Spinal cord (tissue), 10 donors: ENCODE data around the gene BNC1. TPM values are rescaled to one million over a fixed set of nuclear protein-coding genes. Genes with fewer than 3 reads are reported as not detected.

Experiments used
- DNase-seq, 6 donors: peaks; one replicate each; pipeline versions ENCODE4 v3.0.0 to v3.0.0-alpha.2; 2013 to 2015; ENCODE audit warnings: low spot score in 6 of 6, low read depth in 4 of 6
- H3K27ac ChIP-seq: one replicate; pipeline ENCODE4 v1.5.1; 2013; ENCODE audit warnings: low read depth, low read length, control low read depth
- H3K27me3 ChIP-seq: one replicate; pipeline ENCODE4 v1.6.1; 2013; ENCODE audit warnings: low read length; ENCODE audit not compliant: control insufficient read depth, insufficient read depth
- H3K36me3 ChIP-seq: one replicate; pipeline ENCODE4 v1.6.1; 2013; ENCODE audit warnings: low read length; ENCODE audit not compliant: control insufficient read depth, insufficient read depth
- H3K4me1 ChIP-seq: one replicate; pipeline ENCODE4 v1.6.1; 2013; ENCODE audit warnings: low read length; ENCODE audit not compliant: control insufficient read depth, insufficient read depth
- H3K4me3 ChIP-seq: one replicate; pipeline ENCODE4 v1.5.1; 2013; ENCODE audit warnings: low read depth, low read length, control low read depth
- H3K9me3 ChIP-seq: one replicate; pipeline ENCODE4 v1.6.1; 2013; ENCODE audit warnings: low read length; ENCODE audit not compliant: control insufficient read depth, insufficient read depth
- WGBS: methylation state at CpG from one replicate; pipeline ENCODE4 v1.1.5; 2013; ENCODE audit warnings: missing lambda C conversion rate; ENCODE audit not compliant: insufficient coverage; 5-methylcytosine and 5-hydroxymethylcytosine counted together
- polyA plus RNA-seq, 2 donors: library from polyadenylated mRNA; unstranded; fragments of 120-200 nt; gene quantifications; one replicate each; pipeline ENCODE4 v1.2.1, GENCODE V29; 2013; ENCODE audit not compliant: insufficient read length in 2 of 2
- total RNA-seq, 2 donors: library from RNA; depleted of rRNA in 1 of 2; stranded (reverse); fragments of 120-200 nt in 1 of 2; fragments of >200 nt in 1 of 2; gene quantifications; one replicate each; pipeline versions ENCODE4 v1.2.3 to v1.2.4, GENCODE V29; 2013 to 2014
- donor health status: healthy.

Gene BNC1
- total and polyA plus RNA-seq, 4 donors = 0.15 to 0.69 (median 0.20) TPM

GRCh38 chr15:83219026-83219425 is 65.4 kb downstream of the BNC1 start:
- Histone ChIP-seq H3K27me3 (no peaks in the 10 kb centered on the region), H3K4me3 (no peak overlapping the region), H3K9me3 (peaks cover 4% of the 10 kb centered on the region), H3K36me3 (no peaks in the 10 kb centered on the region), H3K4me1 (no peaks in the 10 kb centered on the region), H3K27ac (no peak overlapping the region)
- DNase-seq = no peak
- no CpG with 5 or more reads among the region's 1 CpG for WGBS

DNA sequence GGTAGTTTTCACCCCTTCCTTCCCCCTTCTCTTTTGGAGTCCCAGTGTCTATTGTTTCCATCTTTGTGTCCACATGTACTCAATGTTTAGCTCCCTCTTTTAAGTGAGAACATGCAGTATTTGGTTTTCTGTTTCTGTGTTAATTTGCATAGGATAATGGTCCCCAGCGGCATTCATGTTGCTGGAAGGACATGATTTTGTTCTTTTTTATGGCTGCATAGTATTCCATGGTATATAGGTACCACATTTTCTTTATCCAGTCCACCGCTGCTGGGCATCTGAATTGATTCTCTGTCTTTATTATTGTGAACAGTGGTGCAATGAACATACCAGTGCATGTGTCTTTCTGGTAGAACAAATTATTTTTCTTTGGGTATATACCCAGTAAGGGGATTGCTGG is 69.2 kb downstream of the BNC1 start:
- no peaks in the 10 kb centered on the region for H3K36me3 ChIP-seq
- DNase-seq = no peak
- H3K9me3 ChIP-seq = peaks cover 3% of the 10 kb centered on the region
- WGBS = no CpG with 5 or more reads among the region's 2 CpGs
- no peak overlapping the region for H3K27ac ChIP-seq
- H3K27me3 ChIP-seq = no peaks in the 10 kb centered on the region
- H3K4me3 ChIP-seq = no peak overlapping the region
- no peaks in the 10 kb centered on the region for H3K4me1 ChIP-seq

- peak in 1 of 6 donors; percentile 49 for DNase-seq
- Histone ChIP-seq H3K4me3 (no peak overlapping the region), H3K36me3 (no peaks in the 10 kb centered on the region), H3K9me3 (peaks cover 3% of the 10 kb centered on the region), H3K27me3 (no peaks in the 10 kb centered on the region), H3K27ac (no peak overlapping the region), H3K4me1 (peaks cover 4% of the 10 kb centered on the region)
- WGBS = 35% methylated on average over 2 of the region's 3 CpGs
Measured at GRCh38 chr15:83210619-83211018, 73.8 kb downstream of the BNC1 start.

DNA sequence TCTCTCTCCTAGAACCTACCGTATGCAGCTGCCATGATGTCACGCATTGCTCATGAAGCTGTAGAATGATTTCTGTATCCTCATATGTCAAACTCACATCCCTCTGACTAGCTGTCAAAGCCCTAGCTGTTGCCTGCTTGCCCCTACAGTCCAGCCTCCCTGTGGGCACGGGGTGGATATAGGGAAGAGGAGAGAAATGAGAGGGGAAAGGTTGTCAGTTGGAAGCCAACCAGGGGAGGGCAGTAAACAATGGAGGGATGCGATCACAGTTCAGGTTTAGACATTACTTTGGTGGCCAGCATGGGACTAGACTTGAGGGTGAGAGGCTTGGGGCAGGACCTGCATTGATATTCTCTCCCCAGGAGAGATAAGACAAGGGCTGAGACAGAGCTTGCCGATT is 75.1 kb downstream of the BNC1 start:
- no peak overlapping the region for H3K4me3 ChIP-seq
- H3K27ac ChIP-seq = no peak overlapping the region
- no peaks in the 10 kb centered on the region for H3K9me3 ChIP-seq
- H3K36me3 ChIP-seq = no peaks in the 10 kb centered on the region
- 49% methylated on average over 3 of the region's 5 CpGs for WGBS
- no peak for DNase-seq
- H3K4me1 ChIP-seq = peaks cover 4% of the 10 kb centered on the region
- no peaks in the 10 kb centered on the region for H3K27me3 ChIP-seq

DNA sequence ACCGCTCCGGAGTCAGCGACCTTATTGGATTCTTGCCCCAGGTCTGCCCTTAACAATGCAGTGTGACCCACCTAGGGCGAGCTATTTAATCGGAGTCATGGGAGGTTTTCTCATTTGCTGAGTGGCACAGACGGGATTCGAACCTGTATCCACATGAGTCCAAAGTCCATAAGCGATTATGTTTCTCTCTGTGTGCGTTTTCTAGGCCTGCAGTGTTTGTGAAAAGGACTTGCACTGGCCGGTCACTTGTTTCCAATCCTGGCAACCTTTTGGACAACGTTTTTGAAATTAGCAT is 76.2 kb downstream of the BNC1 start:
- peak overlapping the region; percentile 64 for H3K4me3 ChIP-seq
- peak overlapping the region; percentile 67 for H3K27ac ChIP-seq
- WGBS = 0% methylated on average over 6 of the region's 11 CpGs
- no peaks in the 10 kb centered on the region for H3K27me3 ChIP-seq
- H3K9me3 ChIP-seq = no peaks in the 10 kb centered on the region
- H3K36me3 ChIP-seq = no peaks in the 10 kb centered on the region
- peak in 1 of 6 donors; percentile 33 for DNase-seq
- H3K4me1 ChIP-seq = peaks cover 4% of the 10 kb centered on the region

DNA sequence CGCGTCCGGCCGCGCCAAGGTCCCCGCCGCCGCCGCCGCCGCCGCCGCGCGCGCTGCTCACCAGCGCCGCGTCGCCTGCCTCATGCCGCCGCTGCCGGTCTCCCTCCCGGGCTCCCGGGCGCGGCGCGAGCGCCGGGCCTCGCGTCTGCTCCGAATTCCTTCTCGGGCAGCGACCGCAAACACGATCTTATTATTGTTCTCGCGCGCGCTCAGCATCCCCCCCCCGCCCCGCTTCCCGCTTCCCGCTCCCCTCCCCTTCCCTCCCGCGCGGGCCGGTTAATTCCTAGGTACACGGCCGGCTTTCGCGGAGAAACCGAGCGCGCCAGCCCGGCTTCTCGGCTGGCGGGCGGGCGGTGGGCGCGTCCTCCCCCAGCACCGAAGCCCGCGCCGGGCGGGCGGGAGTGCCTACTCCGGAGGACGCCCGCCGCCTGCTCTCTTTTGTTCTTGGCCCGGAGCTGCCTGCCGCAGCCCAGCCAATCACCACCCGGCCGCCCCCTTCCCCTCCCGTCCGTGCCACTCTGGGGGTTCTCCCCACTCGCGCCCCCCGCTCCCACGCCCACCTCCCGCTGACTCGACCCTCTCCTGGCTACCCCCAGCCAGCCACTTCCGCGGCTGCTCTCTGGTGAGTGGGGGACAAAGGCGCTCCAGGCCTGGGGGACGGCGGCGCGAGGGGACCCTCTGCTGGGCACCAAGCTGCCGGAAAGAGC is 76.7 kb downstream of the BNC1 start, which contains the start of gene HDGFL3:
HDGFL3 (minus strand) TSS at position 164 of the 707 bp plus-strand sequence. CDS start 409 bp downstream, outside the sequence.
- DNase-seq = peak; percentile 36 to 95 (median 66)
- Histone ChIP-seq H3K27me3 (no peaks in the 10 kb centered on the region), H3K4me1 (peaks cover 4% of the 10 kb centered on the region), H3K36me3 (no peaks in the 10 kb centered on the region), H3K4me3 (peak within 1 kb of the TSS; percentile 64), H3K9me3 (no peaks in the 10 kb centered on the region), H3K27ac (peak within 1 kb of the TSS; percentile 75)
- 0% methylated on average over 91 of the region's 94 CpGs for WGBS

DNA sequence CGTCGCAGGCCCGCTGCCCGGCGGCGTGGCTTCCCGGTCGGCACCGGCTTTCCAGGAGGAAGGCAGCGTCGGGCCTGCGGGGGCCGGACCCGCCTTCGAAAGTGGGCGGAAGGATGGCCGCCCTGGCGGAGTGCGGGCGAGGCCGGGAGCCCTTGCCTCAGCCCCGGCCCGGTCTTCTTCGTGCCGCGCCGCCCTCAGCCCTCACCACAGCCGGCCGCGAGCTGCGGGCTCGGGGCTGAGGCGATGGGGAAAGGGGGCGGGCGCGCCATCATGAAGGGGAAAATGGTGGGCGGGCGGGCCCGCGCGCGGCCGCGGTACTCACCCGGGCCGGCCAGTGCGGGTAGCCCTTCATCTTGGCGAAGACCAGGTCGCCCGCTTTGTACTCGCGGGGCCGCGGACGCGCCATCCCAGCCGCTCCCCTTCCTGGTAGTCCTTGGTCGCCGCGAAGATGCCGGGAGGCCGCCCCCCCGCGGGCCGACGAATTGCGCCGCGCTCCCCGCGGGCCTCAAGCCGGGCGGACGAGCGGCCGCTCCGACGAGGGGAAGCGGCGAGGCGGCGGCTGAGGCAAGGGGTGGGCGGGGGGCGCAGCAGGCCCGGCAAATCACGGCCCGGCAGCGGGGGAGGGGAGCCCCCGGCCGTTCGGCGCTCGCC is 77.3 kb downstream of the BNC1 start:
- Histone ChIP-seq H3K27ac (peak overlapping the region; percentile 75), H3K27me3 (no peaks in the 10 kb centered on the region), H3K4me3 (peak overlapping the region; percentile 64), H3K9me3 (no peaks in the 10 kb centered on the region), H3K36me3 (no peaks in the 10 kb centered on the region), H3K4me1 (peaks cover 4% of the 10 kb centered on the region)
- DNase-seq = peak; percentile 24 to 83 (median 40)
- 0% methylated on average over 93 of the region's 93 CpGs for WGBS

GRCh38 chr15:83206526-83207008 is 77.9 kb downstream of the BNC1 start:
- peak overlapping the region; percentile 64 for H3K4me3 ChIP-seq
- H3K9me3 ChIP-seq = no peaks in the 10 kb centered on the region
- no peaks in the 10 kb centered on the region for H3K27me3 ChIP-seq
- peak in 3 of 6 donors; percentile 49 to 55 (median 50) for DNase-seq
- peaks cover 4% of the 10 kb centered on the region for H3K4me1 ChIP-seq
- WGBS = under 1% methylated on average over 24 of the region's 25 CpGs
- no peaks in the 10 kb centered on the region for H3K36me3 ChIP-seq
- peak overlapping the region; percentile 75 for H3K27ac ChIP-seq
